OCI-LY1 (cell line): ENCODE measurements around the gene GRB2.

ENCODE experiments used
- CTCF ChIP-seq: fragments of 200-600 bp; sonication (generic), shearing (Covaris generic); IDR thresholded peaks from 2 replicates; pipeline ENCODE4 v1.5.1; 2017; ENCODE audit warnings: mild to moderate bottlenecking, antibody characterized with exemption, low read length, moderate library complexity, mixed read lengths
- EZH2 ChIP-seq: fragments of 200-600 bp; sonication (generic), shearing (Covaris generic); IDR thresholded peaks from 2 replicates; pipeline ENCODE4 v1.8.0; 2017; ENCODE audit warnings: borderline replicate concordance, mixed run types, mild to moderate bottlenecking, antibody characterized with exemption, low read length, moderate library complexity, mixed read lengths

DNA sequence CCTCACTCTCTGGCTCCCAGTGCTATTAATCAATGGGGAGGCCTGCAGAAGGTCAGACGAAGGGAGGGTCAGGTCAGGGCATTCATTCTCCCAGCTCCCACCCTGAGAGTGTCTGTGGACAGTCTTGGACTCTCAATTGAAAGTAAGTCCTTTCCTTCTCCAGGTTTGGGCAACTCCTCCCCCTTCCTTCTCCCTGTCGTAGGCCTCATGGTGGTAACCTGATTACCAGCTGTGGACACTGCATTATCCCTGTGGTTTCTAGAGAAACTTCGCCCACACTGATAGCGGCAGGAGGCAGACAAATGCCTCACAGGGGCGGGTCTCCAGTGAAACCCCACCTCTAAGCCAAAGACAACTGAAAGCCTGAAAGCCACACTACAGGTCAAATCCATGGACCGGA is 58.6 kb downstream of the GRB2 start:
- TF ChIP-seq CTCF = no peak
- TF ChIP-seq EZH2 = no peak
